ENCODE measurements around the gene TXNRD1.
"Not testable (repeated sequence)": the region's sequence is repeated elsewhere in the genome, so short reads cannot be mapped to it uniquely, and the experiment has no call there.

Gene TXNRD1

DNA sequence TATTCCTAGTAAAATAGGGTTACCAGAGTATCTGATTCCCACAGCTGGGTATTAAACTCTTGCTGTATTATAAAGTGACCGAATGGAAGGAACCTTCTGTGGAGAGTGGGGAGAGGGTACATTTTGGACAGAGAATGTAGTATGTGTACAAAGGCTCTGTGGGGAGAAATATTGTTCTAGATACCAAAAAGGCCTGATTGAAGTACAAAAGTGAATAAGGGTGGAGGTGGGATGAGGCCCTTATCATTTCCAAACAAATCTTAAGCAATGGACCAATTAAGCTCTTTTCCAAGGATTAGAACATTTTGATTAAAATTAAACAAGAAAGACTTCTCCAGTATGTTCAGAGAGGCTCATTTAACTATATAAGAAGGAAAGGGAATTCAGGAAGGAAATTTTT is 108.3 kb downstream of the TXNRD1 start:
- no peak for DNase-seq (ENCODE audit: low spot score)

DNA sequence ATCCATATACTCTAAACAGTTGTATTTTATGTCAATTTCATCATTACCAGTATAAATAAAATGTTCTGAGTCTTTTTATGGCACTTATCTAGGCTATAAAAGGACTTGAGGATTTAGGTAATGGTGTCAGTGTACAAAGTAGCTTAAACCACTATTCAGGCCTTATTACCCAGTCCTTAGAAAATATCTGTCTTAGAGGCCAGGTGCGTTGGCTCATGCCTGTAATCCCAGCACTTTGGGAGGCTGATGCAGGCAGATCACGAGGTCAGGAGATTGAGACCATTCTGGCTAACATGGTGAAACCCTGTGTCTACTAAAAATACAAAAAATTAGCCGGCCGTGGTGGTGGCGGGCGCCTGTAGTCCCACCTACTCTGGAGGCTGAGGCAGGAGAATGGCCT is 112.7 kb downstream of the TXNRD1 start:
- DNase-seq (ENCODE audit: low spot score) = not testable (repeated sequence)

DNA sequence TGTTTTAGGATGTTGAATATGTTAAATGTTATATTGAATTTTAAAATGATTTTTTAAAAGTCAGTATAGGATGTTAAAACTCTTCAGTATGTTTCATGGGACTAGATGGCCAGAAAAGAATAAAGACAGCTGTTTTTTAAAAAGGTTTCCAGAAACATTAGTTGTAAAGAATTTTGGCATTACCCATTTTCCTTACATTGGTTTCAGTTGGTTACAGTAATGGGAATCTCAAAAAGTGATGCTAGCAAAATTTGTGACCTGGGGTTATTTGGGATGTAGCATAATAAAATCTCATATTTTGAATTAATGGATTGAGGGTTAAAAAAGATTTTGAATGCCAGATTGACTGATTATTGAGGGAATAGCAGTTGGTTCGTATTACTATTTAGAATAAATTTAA is 113.2 kb downstream of the TXNRD1 start:
- DNase-seq (ENCODE audit: low spot score) = no peak

DNA sequence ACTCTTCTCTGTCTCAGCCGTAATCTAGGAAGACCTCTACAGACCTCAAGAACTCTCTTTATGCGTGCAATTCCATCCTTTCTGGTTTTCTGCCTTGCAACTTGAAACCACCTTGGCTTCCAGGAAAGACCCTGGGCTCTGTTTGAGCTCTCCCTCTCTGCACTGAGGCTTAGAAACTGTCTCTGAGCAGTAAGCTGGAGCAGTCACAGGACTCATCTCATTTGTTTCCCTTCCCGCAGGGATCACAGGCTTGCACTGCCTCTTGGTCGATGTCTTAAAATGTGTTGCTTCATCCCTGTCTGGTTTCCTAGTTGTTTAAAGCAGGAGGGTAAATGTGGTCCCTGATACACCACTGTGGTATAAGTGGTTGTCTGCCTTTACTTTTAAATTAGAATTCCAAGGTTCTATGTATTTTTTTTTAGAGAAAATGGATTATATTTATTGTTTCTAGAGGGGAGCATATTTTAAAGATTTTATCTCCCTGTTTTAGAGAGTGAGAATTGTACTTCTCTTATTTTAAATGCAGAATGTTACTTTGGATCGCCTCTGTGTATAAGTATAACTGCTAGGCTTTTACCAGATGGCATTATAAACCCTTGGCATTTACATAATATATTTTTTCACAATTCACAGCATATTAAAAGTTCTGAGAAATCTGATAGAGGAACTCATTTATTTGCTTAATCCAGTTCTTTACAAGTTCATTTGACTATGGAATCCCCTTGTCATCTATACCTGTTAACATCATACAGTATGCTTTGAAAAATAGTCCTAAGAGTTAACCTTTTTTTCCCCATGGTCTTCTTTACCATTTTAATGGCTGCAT is 114.3 kb downstream of the TXNRD1 start:
- no peak for DNase-seq (ENCODE audit: low spot score)

DNA sequence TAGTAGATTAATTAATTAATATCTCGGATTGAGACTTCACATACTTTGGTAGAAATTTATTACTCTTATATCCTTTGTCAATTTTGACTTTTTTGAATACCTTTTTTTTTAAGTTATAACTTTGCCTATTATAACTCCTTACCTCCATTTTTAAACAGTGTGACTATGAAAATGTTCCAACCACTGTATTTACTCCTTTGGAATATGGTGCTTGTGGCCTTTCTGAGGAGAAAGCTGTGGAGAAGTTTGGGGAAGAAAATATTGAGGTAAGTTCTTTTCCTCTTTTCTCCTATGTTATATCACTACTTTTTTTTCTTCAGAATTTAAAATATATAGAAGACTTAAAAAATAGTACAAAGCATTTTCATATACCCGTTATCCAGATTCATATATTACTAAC is 115.8 kb downstream of the TXNRD1 start:
- DNase-seq (ENCODE audit: low spot score) = no peak

DNA sequence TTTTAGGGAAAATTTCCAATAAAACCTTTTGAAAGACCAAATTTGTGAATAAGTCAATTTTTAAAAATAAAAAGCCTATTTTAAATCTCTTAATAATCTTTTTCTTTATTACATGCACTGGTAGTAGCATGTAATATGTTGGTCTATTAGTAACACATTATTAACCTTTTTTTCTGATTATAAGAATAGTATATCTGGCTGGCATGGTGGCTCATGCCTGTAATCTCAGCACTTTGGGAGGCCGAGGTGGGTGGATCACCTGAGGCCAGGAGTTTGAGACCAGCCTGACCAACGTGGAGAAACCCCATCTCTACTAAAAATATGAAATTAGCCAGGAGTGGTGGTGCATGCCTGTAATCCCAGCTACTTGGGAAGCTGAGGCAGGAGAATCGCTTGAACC is 116.7 kb downstream of the TXNRD1 start:
- DNase-seq (ENCODE audit: low spot score) = not testable (repeated sequence)

DNA sequence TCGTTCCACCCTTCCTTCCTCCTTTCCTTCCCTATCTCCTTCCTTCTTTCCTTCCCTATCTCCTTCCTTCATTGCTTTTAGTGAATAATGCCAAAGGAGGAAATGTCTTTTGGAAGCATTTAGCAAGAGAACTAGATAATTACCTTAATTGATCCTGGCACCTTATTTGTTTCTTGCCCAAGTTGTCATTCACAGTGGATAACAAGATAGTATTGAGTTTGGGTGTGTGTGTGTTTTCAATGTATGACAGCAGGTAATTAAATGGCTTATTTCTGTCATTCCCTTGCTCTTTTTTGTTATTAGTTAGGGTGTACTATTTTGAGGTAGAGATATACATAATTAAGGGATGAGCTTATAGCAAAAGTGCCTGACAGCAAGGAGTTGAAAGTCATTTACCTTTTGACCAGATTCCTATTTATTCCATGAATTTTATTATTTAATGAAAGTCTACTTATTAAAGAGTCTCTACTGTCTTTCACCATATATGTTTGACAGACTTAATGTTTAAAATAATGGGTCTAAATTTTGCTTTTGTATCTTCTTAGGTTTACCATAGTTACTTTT is 118.2 kb downstream of the TXNRD1 start:
- no peak for DNase-seq (ENCODE audit: low spot score)

DNA sequence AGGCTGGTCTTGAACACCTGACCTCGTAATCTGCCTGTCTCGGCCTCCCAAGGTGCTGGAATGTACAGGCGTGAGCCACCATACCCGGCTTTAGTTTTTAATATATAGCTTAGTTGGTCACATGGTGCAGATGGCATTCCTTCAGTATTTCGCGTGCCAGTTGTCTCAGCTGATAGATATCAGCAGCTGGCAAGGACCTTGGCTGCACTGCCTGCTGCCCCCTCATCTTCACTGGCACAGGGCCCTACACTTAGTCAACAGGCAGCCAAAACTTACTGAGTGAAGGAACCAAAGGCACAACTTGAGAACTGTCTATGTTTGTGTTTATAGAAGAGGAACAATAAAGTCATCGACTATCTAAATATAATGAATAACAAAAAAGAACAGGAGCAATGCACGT is 119.0 kb downstream of the TXNRD1 start:
- no peak for DNase-seq (ENCODE audit: low spot score)

DNA sequence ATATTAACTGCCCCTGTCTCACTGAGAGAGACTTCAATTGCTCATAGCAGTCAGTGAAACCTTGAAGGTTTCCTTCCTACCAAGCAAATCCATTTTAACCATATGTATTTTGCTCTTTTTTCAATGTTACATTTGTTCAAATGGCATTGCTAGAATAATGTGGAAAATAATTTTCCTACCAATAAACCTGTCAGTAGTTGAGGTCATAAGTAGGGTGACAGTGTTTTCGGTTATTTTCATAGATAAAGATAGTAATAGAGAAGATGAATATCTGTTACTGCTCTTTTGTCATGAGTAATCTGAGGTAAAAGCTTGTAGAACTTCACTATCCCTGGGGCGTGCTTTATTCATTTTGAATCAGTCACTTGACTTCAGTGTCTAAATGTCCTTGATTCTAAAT is 120.5 kb downstream of the TXNRD1 start:
- DNase-seq (ENCODE audit: low spot score) = no peak

DNA sequence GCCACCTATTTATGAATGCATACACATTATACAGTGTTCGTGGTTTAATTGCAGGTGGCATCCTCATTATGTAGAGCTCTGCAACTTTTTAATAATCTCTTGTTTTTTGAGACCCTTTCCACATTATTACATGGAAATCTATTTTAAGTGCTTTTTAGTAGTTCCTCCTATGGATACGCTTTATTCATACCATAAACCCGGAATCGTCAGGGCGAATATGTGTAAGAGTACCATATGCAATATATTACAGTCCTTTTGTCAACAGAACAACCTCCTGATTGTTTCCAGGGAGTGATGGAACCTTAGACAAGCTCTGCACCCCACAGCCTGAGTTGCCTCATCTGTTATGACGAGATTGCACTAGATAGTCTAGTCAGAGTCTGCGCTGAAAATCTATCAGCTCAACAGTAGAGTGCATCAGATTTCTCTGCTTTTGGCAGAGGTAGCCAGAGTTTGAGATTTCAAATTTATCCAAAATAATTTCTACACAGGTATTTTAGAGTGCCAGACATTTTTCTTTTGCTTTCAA is 121.5 kb downstream of the TXNRD1 start:
- DNase-seq (ENCODE audit: low spot score) = no peak

DNA sequence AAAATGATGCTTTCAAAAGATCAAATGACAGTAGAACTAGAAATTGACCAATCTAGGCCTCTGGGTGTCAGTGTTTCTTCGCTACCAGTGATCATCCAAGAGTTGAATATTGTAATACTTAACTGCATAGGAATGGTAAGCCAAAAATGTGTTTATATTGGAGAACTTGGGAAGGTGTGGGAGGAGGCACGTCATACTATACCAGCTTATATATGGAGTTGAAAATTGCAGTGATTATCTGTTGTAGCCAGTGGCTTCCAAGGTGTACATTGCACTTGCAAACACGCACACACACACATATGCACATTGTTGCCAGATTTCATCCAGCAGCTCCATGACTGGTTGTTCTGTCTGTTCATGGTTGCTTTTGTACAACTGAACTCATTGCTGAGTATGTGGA is 124.1 kb downstream of the TXNRD1 start:
- DNase-seq (ENCODE audit: low spot score) = peak; percentile 16

DNA sequence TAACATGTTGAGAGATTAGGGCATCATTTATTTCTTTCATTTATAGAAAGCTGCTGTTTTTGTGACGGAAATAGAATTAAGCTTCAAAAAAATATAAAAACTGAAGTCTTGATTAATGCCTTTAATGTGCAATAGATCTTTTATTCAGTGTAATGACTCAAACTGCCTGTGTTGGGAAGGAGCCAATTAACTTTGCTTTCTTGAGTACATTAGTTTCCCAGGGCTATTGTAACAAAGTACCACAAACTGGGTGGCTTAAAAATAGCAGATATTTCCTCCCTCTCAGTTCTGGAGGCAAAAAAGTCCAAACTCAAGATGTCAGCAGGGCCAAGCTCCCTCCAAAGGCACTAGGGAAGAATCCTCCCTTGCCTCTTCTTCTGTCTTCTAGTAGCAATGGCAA is 124.6 kb downstream of the TXNRD1 start:
- no peak for DNase-seq (ENCODE audit: low spot score)

DNA sequence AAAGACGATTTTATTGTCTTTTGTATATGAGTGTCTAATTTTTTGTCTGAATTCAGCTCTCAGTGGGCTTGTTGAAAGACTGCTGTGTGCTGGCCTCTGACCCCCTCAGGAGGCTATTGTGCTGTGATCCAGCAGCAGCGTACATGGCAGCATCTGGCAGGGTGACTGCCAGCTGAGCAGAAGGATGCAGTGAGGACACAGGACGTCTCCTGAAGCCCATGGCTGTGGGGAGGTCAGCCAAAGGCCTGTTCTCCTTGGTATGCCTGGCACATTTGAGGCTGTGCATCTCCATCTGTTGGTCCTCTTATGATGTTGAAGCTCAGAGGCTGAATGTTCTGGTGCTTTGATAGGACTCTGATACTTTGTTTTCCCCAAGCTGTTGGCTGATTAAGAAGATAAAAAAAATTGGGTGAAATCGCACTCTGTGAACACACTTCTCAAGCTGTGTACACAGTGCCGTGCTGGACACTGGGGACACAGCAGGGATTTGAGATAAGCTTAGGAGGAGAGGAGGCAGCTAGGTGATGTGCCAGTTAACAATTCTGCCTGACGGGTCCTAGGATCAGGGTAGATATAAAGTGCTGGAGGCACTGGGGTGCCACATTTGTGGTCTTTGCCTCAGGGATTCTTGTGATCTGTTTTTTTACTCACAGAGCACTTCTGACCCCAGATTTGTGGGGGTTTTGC is 125.5 kb downstream of the TXNRD1 start:
- DNase-seq (ENCODE audit: low spot score) = peak; percentile 63

DNA sequence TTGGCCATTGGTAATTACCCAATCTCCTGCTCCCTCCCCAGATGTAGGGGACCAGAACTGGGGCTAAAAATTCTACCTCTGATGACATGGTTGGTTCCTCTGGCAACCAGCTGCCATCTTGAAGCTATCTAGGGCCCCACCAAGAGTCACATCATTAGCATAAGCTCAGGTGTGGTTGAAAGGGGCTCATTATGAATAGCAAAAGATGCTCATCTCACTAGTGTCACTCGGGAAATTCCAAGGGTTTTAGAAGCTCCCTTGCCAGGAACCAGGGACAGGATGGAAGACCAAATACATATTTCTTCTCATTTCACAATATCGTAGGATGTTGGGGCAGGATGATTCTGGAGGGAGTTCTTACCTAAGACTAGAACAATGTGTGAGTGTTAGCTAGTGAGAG is 126.6 kb downstream of the TXNRD1 start:
- no peak for DNase-seq (ENCODE audit: low spot score)

DNA sequence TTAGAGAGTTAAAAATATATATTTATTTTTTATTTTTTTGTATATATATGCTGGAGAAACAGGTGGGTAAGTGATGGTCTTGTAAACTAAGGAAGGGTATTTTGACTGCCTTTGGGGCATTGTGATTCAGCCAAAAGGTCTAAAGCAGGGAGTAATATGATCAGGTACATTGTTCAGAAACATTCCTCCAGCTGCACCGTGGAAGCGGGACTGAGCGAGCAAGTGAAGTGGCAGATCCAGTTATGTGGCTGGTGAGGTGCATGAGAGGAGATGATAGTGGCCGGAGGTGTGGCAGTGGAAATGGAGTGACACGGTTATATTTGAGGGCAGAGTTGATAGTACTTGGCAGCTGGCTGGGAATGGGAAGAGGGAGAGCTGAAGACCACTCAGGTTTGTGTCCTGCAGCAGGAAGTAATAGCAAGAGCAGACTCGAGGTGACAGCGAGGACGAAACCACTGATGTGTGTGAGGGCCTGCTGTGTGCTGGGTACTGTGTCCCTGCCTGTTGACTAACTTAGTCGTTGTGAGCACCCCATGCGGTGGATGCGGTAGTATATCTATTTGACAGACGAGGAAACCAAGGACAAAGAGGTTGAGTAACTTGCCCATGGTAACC is 127.2 kb downstream of the TXNRD1 start:
- DNase-seq (ENCODE audit: low spot score) = no peak

DNA sequence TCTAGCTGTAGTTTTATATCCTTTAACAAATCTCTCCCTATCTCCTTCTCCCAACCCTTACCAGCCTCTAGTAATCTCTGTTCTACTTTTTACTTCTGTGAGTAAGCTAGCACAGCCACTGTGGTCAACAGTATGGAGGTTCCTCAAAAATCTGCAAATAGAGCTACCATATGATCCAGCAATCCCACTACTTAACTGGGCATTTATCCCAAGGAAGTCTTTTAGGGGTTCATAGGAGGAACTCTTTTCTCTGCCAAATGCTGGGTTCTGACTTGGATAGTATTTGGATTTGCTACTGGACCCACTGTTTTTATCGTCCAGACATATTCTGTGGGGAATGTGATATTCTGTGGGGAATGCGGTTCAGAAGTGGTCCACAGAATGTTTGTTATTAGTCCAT is 129.1 kb downstream of the TXNRD1 start:
- no peak for DNase-seq (ENCODE audit: low spot score)

DNA sequence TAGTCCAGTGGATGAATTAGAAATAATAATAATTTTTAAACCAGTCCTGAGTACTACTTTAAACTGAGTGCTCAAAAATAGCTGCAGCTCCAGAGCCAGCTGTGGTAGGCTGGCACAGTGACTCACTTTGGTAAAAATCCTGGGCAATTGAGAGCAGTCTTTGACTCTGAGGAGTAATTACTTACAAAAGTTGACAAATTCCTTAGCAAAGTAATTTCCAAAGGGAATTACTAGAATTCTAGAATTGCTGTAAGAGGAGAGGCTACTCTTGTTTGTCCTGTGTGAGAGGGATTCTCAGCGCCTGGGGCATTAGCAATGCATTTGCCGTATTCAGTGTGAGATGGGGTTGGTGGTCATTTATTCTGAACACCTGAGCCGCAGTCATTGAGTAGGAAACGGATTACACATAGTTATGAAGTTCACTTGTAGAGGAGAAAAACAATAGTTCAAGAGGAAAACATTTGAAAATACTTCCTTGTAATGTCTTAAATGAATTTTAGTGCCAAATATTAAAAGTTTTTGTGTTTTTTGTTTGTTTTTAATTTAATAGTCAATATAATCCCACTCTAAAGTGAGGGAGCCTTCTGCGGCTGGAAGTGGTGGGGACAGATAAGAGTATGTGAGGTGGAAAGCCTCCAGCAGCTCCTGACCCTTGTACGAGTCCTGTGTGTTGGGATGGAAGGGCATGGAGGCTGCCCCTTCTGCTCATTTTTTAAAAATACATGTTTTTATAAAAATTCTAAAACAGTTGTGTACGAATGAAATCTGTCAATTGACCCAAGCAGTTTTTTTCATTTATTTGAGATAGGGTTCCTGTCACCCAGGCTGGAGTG is 129.9 kb downstream of the TXNRD1 start:
- no peak for DNase-seq (ENCODE audit: low spot score)

DNA sequence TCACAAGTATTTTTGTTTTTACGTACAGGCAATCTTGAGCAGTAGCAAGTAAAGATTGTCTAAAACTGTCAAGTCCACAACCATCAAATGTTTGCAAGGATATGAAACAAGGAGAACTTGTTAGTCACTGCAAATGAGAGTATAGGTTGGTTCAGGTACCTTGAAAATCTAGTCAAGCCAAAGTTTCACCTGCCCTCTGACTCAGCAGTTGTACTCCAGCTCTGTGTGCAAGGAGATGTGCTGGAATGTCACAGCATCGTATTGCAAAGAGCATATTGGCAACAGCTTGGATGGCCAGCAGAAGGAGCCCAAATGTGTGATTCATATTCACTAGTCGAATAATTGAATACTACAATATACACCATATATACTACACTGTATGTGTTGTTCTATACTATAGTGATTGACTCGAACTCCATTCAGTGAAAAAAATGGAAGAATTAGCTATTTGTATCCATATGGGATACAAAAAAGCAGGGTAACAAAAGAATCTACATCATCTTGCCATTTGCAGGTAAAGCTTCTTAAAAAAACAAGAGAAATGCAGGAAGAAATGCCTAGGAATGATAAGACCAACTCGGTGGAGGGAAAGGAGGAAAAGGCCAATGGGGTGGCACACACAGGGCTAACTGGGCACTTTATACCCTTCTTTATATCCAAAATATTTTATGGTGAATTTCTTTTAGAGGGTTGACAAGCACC is 131.9 kb downstream of the TXNRD1 start:
- DNase-seq (ENCODE audit: low spot score) = no peak

DNA sequence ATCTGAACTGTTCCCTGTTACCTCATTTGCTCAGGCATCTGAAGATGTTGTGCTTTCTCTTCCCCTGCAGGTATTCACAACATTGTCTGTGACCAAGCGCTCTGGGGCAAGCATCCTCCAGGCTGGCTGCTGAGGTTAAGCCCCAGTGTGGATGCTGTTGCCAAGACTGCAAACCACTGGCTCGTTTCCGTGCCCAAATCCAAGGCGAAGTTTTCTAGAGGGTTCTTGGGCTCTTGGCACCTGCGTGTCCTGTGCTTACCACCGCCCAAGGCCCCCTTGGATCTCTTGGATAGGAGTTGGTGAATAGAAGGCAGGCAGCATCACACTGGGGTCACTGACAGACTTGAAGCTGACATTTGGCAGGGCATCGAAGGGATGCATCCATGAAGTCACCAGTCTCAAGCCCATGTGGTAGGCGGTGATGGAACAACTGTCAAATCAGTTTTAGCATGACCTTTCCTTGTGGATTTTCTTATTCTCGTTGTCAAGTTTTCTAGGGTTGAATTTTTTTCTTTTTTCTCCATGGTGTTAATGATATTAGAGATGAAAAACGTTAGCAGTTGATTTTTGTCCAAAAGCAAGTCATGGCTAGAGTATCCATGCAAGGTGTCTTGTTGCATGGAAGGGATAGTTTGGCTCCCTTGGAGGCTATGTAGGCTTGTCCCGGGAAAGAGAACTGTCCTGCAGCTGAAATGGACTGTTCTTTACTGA is 132.9 kb downstream of the TXNRD1 start:
- no peak for DNase-seq (ENCODE audit: low spot score)

DNA sequence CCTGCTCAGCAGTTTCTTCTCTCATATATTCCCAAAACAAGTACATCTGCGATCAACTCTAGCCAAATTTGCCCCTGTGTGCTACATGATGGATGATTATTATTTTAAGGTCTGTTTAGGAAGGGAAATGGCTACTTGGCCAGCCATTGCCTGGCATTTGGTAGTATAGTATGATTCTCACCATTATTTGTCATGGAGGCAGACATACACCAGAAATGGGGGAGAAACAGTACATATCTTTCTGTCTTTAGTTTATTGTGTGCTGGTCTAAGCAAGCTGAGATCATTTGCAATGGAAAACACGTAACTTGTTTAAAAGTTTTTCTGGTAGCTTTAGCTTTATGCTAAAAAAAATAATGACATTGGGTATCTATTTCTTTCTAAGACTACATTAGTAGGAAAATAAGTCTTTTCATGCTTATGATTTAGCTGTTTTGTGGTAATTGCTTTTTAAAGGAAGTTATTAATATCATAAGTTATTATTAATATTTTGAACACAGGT is 133.5 kb downstream of the TXNRD1 start:
- no peak for DNase-seq (ENCODE audit: low spot score)
